GM19324 (cell line): Measurements from ENCODE around the gene GASK1B.

Experiments used
- ATAC-seq: cut with Tn5 transposase; IDR thresholded peaks from one replicate; pipeline ENCODE4 v1.9.1; 2021; ENCODE audit warnings: mild to moderate bottlenecking, moderate library complexity; ENCODE audit not compliant: unreplicated experiment, low FRiP score

Gene GASK1B

DNA sequence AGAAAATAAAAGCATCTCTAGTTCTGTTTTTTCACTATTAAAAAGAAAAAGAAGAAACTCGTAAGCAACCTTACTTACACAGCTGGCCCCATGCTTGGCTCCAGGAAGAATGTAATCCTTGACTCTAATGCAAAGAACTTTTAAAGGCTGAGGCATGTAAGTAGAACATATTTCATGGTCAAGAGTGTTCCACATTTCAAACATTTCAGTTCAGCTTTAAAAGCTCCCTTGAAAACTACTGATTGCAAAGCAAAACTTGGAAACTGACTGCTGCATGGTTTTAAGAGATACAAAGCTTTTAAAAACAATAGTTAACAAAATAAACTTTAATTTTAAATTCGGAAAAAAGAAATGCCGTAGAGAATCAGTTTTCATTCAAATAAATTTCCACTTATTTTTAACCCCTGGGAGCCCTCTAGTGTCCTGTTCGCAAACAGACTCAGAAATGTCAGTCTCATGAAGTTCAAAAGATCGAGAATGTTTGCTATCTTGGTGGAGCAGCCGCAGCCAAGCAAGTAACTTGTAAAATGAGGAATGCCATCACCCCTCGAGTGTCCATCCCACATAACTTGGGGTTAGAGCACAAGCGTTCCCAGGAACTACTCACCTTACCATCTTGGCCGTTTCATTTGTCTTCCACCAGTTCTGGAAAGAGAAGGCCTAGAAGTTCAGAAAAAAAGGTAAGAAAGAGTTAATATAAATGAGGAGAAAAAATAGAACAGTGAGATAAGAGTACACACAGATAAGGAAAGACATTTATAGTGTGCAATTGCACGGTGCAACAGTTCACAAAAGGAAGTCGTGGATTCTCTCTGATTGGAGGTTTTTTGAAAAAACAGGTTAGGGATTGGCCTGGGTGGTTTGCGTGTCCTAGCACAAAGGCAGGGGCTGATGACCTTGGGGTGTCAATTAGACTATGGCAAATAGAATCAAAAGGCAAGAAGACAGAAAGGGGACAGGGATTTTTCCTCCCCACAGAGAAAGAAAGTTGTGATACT lies at the start of gene GASK1B:
Gene GASK1B (minus strand): TSS at position 765 of the 998 bp plus-strand sequence. CDS start 1,650 bp downstream, outside the sequence.
- ATAC-seq: no peak

DNA sequence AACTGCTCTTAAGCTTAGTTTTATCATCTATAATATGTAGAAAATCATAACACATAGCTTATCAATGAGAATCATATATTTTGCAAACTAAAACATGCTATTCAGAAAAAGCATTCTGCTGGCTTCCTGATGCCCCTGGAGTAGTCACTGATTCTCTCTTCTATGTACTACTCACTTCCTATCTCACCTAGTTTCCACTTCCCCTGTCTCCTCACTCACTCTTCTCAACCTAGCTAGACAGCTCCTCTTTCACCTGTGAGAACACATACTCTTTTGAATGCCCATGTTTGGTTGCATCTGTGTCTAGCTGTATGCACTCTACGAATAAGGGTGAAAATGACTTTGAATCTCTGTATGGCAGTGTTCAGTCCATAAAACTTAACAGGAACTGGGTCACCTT lies 46.8 kb upstream of the GASK1B start:
- ATAC-seq: no peak

DNA sequence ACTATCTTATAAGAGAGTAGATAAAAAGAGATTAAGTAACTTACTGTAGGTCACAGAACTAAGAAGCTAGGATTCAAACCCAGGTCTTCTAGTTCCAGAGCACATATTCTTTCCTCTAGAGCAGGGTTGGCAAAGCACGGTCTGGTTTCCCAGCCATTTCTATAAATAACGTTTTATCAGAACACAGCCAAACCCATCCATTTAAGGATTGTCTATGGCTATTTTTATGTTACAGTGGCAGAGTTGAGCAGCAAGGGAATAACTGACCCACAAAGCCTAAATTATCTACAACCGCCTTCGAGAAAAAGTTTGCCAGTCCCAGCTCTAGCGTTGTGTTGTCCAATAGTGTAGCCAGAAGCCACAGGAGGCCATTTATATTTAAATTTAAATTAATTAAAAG lies 44.9 kb upstream of the GASK1B start:
- no peak for ATAC-seq

DNA sequence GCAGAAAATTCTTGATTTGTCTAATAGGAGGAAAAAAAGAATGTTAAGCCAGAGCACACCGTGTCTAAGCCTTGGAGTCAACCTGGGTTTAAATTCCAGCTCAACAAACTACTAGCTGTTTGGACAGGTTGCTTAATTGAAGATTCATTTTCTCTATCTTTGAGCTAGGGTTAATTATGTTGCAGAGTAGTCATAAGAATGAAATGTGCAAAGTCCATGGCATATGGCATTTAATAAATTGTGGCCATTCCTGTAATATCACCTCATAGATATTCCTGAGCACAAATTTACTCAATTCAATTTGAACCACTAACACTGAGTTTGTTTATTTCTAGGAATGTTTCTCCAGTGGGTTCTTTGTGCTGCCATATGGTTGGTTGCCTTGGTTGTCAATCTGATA lies 42.0 kb upstream of the GASK1B start:
- ATAC-seq: no peak

DNA sequence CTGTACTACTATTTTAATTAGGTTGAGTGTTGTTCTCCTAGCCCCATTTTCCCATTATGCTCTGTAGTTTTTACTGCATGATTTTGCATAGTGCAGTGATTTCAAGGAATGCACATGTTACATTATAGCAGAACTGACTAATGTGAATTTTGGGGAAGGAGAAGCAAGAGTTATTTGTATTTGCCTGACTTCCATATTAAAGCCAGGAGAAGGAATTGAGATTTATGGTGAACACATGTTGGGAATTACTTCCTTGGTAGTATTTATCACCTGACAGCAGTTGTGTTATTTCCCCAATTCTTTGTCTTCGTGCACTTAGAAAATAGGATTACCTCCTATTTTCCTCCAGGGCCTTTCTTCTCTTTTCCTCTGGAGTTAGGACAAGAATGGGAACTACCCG lies 40.6 kb upstream of the GASK1B start:
- no peak for ATAC-seq

DNA sequence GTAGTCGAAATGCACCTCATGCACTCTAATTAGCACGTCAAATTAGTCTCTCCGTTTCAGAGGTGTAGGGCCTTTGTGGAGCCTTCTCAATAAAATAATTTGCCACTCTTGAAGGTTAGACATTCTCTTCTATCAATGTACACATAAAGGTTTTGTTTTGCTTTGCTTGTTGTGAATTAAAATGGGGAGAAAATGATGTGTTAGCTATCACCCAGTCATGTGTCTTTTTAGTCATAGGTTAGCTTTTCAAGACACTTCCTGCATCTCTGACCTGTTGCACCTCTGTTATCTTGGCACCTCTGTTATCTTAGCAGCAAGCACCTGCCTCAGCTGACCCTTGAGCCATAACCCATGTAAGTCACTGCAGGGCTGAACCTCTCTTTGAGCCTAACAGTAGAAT lies 38.4 kb upstream of the GASK1B start:
- no peak for ATAC-seq

DNA sequence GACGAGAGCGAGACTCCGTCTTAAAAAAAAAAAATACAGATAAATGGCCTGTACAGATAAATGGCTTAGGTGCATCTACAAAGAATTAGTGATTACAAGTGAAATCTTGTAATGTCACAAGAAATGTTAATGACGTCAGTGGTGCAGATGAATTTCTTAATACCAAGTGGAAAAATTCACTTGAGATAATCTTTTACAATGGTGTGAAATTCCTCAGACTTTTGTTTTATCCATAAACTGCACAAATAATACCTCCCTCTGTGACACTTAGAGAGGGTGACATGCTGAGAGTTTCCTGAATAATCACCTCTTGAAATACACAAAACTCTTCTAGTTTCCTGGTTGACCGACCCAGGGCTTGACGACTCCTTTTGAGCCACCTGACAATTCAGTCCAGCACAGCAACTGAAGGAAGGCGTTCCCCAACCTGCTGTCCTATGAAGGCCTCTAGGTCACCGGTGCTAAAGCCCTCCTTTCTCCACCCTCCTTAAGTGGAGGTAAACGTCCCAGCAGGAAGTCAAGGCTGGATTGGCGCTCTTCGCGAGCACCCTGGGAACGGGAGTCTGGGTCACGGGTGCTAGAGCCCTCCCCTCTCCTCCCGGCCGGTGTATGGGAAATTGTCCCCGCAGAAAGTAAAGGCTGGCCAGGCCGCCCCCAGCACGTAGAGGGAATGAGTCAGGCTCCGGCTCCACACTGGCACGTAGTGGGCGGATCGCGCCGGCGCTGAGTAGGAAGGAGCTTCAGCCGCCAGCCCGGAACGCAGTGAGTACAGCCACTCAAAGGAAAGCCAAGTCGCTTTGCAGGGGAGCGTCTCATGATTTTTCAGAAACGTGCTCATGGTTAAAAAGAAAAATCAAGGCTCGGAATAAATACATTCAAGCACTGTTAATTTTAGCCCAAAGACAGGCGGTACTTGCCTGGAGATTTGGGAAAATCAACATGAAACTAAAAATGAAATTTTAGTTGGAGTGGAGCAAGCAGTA lies 37.3 kb upstream of the GASK1B start, which contains the start of gene TMEM144:
Gene TMEM144 (plus strand): TSS at position 662 of the 983 bp plus-strand sequence. CDS start 2,182 bp downstream, outside the sequence.
- peak; percentile 94 for ATAC-seq

DNA sequence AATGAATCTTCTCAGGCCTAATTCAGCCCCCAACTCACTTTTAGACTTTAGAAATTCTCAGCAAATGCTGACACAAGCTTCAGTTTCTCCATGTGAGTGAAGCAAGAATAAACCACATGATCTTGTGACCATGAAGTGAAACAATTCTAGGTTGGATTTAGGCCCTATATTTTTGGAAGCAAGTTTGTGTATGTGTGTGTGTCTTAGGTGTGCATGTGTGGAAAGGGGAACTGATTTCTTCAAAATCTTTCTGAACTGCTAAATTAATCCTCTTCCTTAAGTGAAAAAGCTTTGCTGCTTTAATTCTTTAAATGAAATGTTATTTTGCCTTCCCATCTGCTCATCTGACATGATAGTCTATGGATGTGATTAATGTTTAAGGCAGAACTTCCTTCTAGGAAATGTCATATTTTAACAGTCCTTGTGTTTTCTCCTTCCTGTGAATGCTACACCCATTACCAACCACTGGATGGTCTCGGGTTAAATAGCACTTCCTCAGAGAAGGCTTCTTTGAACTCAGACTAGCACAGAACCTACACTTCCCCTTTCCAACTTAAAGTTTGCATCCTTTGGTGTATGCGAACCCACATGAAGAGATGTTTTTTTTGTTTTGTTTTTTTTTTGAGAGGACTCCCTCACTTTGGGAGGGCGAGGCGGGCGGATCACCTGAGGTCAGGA lies 36.3 kb upstream of the GASK1B start:
- ATAC-seq: no peak

DNA sequence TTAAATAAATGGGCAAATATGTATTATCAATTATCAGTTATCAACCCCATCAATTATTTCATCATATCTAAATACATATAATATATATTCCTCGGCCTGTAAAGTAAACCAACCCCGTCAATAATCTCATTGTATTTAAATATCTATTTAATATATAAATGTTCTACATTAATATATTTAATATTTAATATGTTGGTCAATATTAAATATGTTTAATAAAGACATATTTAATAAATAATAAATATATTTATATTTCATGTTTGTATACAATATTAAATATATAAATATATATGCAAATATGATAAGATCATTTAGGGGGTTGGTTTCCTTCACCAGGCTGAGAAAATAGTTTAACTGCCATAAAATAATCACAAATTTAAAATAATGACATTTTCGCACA lies 31.1 kb upstream of the GASK1B start:
- ATAC-seq: no peak

DNA sequence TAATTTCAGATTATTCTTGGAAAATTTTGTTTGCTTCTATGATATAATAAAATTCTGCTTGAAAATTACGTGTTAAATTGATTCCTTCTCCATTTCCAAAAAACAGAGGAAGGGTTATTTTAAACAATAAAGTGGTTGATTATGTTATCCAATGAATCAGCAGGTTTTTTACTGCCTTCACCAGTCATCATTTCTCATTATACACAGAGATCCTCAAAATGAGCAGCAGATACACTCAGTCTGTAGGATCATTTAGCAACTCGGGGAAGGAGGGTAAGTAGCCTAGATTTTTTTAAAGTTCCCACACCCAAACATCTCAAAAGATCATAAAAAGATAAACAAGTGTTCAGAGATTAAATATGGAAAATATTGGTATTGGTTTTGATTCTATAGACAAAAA lies 30.6 kb upstream of the GASK1B start:
- no peak for ATAC-seq

DNA sequence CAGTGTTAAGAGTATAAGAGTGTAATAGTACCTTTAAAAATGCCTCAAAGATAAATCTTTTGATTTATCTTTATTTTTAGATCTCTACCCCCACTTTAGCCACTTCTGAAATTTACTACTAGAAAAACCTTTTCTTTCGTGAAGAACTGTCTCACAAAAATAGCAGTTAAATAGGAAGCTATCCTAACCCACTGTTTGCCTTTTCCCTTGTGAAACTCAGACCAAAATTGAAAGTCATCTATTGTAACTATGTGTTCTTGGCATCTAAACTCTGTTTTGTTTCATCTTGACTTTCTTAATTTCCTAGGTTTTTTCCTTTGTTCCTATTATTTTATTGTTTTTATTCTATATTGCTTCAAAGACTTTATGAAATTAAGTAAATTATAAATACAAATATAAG lies 29.7 kb upstream of the GASK1B start:
- ATAC-seq: no peak

DNA sequence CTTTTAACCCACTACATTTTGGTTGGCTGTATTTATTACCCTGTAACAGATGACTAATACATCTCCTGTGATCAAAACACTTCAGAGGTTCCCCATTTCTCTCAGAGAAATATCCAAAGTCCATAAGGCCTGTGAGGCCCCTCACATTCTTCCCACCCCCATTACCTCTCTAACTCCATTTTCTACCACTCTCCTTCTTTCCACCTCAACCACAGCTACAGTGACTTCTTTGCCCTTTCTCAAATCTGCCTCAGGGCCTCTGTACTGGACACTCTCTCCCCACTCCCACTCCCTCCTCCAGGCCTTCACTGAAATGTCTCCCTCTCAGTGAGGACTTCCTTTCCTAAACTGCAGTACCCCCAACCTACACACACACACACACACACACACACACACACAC lies 29.1 kb upstream of the GASK1B start:
- no peak for ATAC-seq

DNA sequence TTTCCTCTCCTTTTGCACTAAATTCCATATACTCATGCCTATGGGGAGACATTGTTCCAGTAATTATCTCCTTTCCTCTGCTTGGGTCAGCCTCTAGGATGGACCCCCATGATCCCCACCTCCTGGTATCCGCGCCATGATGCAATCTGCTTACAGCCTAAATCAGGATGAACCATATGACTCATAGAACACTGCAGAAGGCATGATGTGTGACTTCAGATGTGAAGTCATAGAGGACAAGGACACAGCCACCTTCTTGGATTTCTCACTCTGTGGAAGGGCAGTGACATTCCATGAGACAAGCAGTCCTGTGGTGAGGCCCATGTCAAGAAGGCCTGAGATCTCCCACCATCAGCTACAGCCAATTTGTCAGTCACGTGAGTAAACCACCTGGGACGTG lies 28.5 kb upstream of the GASK1B start:
- ATAC-seq: no peak

DNA sequence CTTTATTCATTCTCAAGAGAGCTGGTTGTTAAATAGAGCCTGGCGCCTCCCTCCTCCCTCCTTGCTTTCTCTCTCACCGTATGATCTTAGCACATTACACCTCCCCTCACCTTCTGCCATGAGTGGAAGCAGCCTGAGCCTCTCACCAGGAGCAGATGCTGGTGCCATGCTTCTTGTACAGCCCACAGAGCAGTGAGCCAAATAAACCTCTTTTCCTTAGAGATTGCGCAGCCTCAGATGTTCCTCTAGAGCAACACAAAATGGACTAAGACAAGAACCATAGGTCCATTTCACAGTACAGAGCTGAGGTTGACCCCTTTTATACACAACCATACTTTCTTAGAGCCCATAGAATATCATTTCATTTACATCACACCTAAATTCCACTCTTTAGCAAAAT lies 27.4 kb upstream of the GASK1B start:
- no peak for ATAC-seq

DNA sequence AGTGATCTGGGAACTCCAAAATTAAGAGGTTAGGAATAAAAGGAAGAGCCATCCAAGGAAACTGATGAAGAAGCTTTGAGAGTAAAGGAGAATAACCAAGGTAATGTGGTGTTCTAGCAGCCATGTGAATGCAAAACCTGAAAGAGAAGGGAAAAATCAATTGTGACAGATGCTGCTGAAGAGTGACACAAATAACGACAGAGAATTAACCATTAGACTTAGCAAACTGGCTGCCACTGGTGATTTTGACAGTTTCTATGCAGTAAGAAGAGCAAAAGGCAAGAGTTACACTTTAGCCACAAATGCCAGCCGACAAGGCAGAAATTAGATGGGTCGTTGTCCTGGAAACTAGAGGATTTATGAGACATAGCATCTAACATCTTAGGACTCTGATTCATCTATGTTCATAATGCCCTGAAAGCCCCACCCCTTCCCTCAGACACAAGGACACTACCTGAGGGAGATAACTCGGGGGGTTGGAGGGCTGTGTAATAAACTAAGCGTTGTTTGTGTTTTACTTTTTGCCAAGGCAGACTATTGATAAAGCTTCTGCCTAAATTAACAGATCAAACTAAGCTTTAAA lies 24.5 kb upstream of the GASK1B start:
- no peak for ATAC-seq

DNA sequence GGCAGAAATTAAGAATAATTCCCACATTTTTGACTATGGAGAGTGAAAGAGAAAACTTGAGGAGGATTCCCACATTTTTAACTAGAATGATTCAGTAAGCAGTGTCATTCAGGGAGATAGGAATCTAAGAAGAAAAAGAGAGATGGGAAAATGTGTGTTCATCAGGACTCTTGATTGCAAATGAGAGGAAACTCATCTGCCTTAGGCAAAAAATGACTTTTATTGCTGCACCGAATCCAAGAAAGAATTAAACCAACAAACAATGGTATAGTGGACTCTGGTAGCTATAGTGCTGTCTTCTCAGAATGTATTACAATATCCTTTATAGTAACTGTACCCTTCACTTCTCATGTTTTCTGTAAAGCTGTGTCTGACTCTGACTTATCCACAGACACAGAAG lies 22.5 kb upstream of the GASK1B start:
- ATAC-seq: no peak

DNA sequence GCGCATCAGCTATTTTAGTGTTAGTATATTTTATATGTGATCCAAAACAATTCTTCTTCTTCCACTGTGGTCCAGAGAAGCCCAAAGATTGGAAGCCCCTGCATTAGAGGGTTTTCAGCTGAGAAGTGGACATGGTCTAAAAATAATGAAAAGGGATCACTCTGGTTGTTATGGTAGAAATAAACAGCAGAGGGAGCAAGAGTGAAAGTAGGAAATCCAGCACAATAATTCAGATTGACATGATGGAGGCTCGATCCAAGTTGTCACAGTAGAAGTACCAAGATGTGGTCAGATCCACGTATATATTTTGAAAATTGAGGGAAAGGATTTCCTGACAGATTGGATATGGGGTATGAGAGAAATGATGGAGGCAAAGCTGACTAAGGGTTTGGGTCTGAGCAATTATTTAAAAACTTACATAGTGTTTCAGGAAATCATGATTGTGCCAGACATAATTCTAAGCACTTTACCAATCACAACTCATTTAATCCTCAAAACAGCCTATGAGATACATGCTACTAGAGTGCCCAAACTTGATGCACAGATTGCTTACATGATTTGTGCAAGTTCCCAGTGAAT lies 20.4 kb upstream of the GASK1B start:
- ATAC-seq: no peak

DNA sequence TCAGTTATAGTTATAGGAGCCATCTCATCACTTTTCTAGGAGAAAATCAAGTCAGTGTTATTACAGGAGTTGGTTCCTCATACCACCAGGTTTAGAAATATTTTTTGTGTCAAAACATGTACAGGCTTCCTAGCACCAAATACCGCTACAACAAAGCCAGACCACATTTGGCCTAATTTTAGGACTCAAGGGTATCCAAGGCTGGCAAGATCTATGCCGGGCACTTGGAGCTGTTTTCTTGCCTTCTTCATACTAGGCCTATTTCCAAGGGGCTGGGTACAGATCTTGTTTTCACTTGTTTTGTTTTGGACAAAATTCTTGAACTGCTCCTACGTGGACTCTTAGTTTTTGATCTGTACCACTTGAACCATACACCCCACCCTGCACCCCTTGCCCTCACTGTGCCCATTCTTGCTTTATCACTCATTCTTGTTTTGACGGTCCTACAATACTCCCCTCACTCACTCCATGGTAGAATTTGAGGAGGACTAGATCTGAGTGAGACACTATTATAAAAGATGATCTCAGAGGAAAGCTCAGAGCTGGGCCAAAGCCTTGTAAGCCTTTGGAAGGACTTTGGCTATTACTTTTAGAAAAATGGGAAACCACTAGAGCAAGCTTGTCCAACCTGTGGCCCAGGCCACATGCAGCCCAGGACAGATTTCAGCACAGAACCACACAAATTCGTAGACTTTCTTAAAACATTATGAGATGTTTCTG lies 19.8 kb upstream of the GASK1B start:
- no peak for ATAC-seq

DNA sequence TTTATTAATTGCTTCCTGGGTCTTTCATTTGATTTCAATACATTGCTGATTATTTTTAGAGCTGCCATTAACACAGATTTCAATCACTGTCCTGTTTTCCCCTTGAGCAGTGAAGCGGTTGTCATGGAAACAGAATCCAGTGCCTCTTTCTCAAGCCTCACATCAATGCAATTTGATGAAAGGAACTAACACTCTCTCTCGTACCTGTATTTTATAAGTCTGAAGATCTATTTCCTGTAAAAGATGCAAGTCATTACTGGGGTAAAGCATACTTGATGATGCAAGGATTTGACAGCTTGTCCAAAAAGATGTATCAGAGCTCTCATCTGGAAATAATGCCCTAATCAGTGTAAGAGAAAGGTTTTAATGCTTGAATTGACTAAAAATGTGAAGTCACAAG lies 17.9 kb upstream of the GASK1B start:
- no peak for ATAC-seq
